Mucosa of rectum (tissue), 2 donors: Measurements from ENCODE around the gene CTSD.

ENCODE experiments used
- H3K27ac ChIP-seq, 2 donors: one replicate each; pipeline ENCODE4 v1.7.0; 2013; ENCODE audit warnings: inconsistent platforms in 2 of 2, low read depth in 2 of 2, low read length in 2 of 2
- H3K27me3 ChIP-seq, 2 donors: one replicate each; pipeline ENCODE4 v1.7.0; 2013; ENCODE audit warnings: low read length in 2 of 2; ENCODE audit not compliant: control insufficient read depth in 2 of 2, insufficient read depth in 2 of 2
- H3K36me3 ChIP-seq, 2 donors: one replicate each; pipeline ENCODE4 v1.7.0; 2013; ENCODE audit warnings: low read length in 2 of 2; ENCODE audit not compliant: control insufficient read depth in 2 of 2, insufficient read depth in 2 of 2
- H3K4me1 ChIP-seq, 2 donors: one replicate each; pipeline ENCODE4 v1.7.0; 2013; ENCODE audit warnings: low read length in 2 of 2, mild to moderate bottlenecking in 1 of 2; ENCODE audit not compliant: control insufficient read depth in 2 of 2, insufficient read depth in 2 of 2
- H3K4me3 ChIP-seq, 2 donors: one replicate each; pipeline ENCODE4 v1.7.0; 2013; ENCODE audit warnings: low read length in 2 of 2
- H3K9ac ChIP-seq, 2 donors: one replicate each; pipeline ENCODE4 v1.7.0; 2013; ENCODE audit warnings: low read length in 2 of 2, low read depth in 1 of 2, mild to moderate bottlenecking in 1 of 2
- H3K9me3 ChIP-seq, 2 donors: one replicate each; pipeline ENCODE4 v1.7.0; 2013; ENCODE audit warnings: low read length in 2 of 2; ENCODE audit not compliant: control insufficient read depth in 2 of 2
- donor health status: healthy.
- donor health status: Normal muscosa, but diverticular disease.

The CTSD gene

DNA sequence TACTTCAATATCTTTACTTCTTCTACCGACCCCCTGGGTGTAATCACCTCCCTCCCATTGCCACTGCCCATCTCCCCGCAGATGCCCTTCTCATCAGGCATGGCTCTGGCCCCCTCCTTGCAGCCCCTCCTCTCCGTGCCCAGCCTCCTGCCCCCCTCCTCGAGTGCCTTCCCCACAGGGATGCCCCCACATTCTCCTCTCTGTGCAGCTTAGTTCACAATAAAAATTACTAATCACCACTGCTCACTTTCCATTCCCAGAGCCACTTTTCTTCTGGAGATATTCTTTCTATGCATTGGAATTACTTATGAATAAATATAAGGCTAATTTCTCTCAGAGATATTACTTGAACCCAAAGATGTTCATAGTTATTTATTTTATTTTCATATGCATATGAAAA, 35.4 kb downstream of the CTSD start:
- Histone ChIP-seq H3K9ac (no peak overlapping the region), H3K4me3 (no peak overlapping the region), H3K9me3 (no peaks in the 10 kb centered on the region), H3K36me3 (no peaks in the 10 kb centered on the region), H3K27ac (no peak overlapping the region), H3K27me3 (peaks cover 6 to 37% of the 10 kb centered on the region in 2 donors), H3K4me1 (no peaks in the 10 kb centered on the region)

DNA sequence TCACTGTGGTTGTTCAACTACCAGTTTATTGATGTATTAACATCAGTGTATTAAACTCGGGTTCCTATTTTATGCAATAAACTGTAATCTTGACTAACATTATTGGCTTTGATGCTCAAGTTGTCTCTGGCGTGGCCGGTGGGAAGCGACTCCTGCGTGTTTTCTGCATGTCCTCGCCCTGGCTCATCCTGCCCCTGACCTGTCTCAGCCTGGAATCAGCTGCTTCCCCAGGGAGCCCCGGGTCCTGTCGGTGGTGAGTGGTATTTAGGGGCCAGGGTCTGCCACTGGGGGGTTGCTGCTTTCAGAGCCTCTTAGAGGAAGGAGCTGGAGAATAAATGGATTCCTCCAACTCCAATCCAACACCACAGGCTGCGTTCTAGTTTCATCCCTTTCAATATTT, 35.9 kb downstream of the CTSD start:
- Histone ChIP-seq H3K9ac (no peak overlapping the region), H3K27me3 (peaks cover 6 to 41% of the 10 kb centered on the region in 2 donors), H3K27ac (no peak overlapping the region)

DNA sequence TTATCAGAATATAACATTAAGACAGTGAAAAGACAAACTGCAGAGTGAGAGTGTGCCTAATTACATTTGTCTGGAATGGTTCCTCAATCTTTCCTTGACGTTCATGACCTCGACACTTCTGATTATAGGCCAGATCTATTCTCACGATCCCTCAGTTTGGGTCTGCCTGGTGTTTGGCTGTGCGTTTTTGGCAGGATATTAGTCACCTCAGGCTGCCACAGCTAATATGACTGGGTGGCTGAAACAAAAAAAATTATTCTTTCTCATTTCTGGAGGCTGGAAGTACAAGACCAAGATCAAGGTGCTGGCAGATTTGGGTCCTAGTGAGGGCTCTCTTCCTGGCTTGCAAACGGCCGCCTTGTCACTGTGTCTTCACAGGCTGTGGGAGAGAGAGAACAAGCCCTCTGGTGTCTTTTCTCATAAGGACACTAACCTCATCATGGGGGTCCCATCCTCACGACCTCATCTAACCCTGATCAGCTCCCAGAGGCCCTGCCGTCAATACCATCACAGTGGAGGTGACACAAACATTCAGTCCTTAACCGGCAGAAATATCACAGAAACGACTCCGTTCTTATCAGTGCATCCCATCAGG, 36.5 kb downstream of the CTSD start:
- Histone ChIP-seq H3K27me3 (peaks cover 6 to 37% of the 10 kb centered on the region in 2 donors), H3K27ac (no peak overlapping the region), H3K4me3 (no peak overlapping the region), H3K9me3 (no peaks in the 10 kb centered on the region), H3K9ac (no peak overlapping the region), H3K36me3 (no peaks in the 10 kb centered on the region), H3K4me1 (no peaks in the 10 kb centered on the region)

More for the DNA sequence above, 35.9 kb downstream of the CTSD start:
- Histone ChIP-seq H3K9me3 (no peaks in the 10 kb centered on the region), H3K4me3 (no peak overlapping the region), H3K36me3 (no peaks in the 10 kb centered on the region), H3K4me1 (no peaks in the 10 kb centered on the region)

DNA sequence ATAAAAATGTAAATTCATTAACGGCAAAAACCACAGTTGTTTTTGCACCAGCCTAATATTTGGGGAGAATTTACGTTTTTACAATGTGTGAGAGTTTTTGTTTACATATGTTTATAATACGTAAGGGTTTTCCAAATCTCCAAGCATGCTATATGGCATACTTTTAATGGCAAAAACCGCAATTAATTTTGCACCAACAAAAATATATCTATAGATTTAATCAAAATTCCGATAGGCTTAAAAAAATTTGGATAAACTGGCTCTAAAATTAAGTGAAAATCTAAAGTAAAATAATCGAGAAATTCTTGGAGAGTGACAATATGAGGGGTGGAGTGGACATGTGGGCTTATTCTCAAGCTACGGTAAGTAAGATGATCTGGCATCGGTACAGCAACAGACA, 43.9 kb downstream of the CTSD start:
- Histone ChIP-seq H3K27me3 (peaks cover 0 to 6% of the 10 kb centered on the region in 2 donors), H3K9ac (no peak overlapping the region), H3K27ac (no peak overlapping the region), H3K9me3 (no peaks in the 10 kb centered on the region), H3K4me1 (no peaks in the 10 kb centered on the region), H3K4me3 (no peak overlapping the region), H3K36me3 (no peaks in the 10 kb centered on the region)

DNA sequence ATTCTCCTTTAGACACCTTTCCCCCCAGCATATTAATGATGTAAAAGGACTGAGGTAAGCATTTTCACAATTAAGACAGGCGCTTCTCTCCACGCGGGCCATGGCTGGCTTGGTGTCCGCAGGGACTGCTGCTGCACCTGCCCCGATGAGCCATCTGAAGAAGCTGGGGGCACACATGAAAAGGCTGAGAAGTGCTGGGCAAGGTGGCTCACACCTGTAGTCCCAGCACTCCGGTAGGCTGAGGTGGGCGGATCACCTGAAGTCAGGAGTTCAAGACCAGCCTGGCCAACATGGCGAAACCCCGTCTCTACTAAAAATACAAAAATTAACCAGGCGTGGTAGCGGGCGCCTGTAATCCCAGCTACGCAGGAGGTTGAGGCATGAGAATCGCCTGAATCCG, 45.4 kb downstream of the CTSD start:
- H3K9me3 ChIP-seq = no peaks in the 10 kb centered on the region
- H3K27ac ChIP-seq = no peak overlapping the region
- H3K36me3 ChIP-seq = no peaks in the 10 kb centered on the region
- no peak overlapping the region for H3K4me3 ChIP-seq
- no peak overlapping the region for H3K9ac ChIP-seq
- no peaks in the 10 kb centered on the region for H3K4me1 ChIP-seq
- peaks cover 0 to 6% of the 10 kb centered on the region in 2 donors for H3K27me3 ChIP-seq

DNA sequence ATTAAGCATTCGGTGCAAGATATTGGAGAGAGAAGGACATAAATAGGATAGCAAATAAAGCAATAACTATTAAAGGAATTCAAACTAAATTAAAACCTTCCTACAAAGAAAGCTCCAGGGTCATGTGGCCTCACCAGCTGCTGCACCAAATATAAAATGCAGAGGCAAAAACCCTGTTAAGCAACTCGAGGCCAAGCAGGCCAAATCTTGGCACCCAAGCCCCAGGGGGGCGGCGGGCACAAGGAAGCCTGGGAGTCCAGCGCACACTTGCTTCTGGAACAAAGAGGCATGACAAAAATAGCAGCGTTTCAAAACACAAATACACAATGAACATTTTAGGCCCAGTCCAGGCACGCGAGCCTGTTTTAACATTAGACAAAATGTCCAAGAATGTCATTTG, 46.0 kb downstream of the CTSD start:
- Histone ChIP-seq H3K27me3 (peaks cover 0 to under 1% of the 10 kb centered on the region in 2 donors), H3K36me3 (no peaks in the 10 kb centered on the region), H3K9me3 (no peaks in the 10 kb centered on the region), H3K4me3 (no peak overlapping the region), H3K9ac (no peak overlapping the region), H3K4me1 (no peaks in the 10 kb centered on the region), H3K27ac (no peak overlapping the region)

DNA sequence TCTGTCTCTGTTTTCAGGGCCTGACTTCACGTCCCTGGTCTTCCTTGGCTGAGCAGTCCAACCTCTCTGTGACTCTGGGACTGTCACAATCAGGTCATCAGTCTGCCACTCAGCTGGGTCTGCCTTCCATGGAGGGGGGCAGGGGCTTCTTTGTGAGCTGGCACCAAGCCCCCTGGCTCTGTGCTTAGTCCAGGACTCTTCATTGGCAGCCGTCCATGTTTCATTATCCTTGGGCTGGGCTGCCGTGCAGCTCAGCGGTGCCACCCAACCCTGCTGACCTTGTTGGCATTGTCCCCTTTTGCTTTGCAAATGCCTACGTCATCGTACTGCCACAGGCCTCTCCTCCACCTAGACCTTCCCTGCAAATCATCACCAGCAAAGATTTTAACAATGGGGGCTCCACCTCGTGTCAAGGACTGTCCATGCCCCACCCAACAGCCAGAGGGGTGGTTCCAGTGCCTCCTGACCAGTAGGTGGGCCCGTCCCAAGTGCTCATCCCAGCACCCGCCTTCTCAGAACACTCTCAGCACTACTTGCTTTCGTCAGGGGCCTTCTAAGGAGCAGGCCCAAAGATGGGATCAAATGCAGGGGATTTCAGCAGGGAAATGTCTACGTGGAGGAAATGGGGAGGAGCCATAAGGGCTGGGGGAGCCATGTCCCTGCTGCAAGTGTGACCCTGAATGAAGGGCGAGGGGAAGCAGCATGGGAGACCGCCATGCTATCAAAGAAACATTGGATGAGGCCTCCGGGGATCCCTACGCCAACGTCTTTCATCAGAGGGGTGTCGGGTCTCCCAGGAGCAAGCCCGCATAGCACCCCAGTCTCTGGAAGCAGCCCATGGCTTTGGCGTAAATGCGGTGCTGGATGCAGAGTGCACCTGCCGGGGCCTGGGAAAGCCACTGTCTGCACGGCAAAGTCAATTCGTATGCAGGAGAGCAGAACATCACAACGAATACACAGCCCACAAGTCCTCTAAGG, 48.5 kb downstream of the CTSD start:
- H3K27ac ChIP-seq = no peak overlapping the region
- H3K9ac ChIP-seq = no peak overlapping the region

DNA sequence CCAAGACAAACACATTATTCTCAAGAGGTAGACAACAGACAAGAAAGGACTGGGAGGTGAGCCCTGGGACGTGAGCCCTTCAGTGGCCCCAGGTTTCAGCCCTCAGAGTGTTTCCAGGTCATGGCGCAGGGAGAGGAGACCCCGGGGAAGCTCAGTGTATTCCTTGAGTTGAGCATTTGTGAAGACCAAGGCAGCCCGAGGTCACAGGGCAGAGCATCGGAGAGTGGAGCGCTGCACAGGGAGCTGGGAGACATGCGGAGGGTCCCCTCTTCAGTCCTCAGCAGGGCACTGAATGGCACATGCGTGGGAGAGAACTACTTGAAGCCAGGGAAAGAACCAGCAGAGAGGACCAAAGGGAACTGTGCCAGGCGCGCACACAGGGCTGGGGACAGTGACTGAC, 55.0 kb downstream of the CTSD start:
- no peaks in the 10 kb centered on the region for H3K9me3 ChIP-seq
- H3K4me3 ChIP-seq = no peak overlapping the region
- no peaks in the 10 kb centered on the region for H3K36me3 ChIP-seq
- H3K4me1 ChIP-seq = no peaks in the 10 kb centered on the region
- no peak overlapping the region for H3K27ac ChIP-seq
- H3K27me3 ChIP-seq = peaks cover 8 to 12% of the 10 kb centered on the region in 2 donors
- no peak overlapping the region for H3K9ac ChIP-seq

More for the DNA sequence above, 48.5 kb downstream of the CTSD start:
- no peaks in the 10 kb centered on the region for H3K27me3 ChIP-seq
- H3K4me3 ChIP-seq = no peak overlapping the region
- no peaks in the 10 kb centered on the region for H3K4me1 ChIP-seq
- H3K9me3 ChIP-seq = no peaks in the 10 kb centered on the region
- no peaks in the 10 kb centered on the region for H3K36me3 ChIP-seq

DNA sequence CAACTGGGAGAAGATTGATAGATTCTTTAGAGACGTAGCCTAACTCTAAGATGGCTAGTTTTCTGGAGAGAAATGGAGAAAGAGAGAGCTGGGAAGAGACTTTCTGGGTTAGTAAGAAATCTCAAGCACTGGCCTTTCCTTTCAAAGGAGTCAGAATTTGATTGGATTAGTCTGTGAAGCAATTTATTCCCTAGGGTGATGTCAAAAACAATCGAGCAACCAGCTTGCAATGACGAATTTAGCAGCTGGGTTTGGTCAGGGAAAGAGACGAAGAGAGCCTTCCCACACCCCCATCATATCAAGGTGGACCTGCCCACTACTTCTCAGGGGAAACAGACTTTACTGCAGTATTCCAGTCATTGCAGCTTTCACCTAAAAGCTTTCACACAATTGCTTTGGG, 56.0 kb downstream of the CTSD start:
- Histone ChIP-seq H3K4me1 (no peaks in the 10 kb centered on the region), H3K4me3 (no peak overlapping the region), H3K27ac (no peak overlapping the region), H3K36me3 (no peaks in the 10 kb centered on the region), H3K9me3 (no peaks in the 10 kb centered on the region), H3K27me3 (peaks cover 8 to 15% of the 10 kb centered on the region in 2 donors), H3K9ac (no peak overlapping the region)

DNA sequence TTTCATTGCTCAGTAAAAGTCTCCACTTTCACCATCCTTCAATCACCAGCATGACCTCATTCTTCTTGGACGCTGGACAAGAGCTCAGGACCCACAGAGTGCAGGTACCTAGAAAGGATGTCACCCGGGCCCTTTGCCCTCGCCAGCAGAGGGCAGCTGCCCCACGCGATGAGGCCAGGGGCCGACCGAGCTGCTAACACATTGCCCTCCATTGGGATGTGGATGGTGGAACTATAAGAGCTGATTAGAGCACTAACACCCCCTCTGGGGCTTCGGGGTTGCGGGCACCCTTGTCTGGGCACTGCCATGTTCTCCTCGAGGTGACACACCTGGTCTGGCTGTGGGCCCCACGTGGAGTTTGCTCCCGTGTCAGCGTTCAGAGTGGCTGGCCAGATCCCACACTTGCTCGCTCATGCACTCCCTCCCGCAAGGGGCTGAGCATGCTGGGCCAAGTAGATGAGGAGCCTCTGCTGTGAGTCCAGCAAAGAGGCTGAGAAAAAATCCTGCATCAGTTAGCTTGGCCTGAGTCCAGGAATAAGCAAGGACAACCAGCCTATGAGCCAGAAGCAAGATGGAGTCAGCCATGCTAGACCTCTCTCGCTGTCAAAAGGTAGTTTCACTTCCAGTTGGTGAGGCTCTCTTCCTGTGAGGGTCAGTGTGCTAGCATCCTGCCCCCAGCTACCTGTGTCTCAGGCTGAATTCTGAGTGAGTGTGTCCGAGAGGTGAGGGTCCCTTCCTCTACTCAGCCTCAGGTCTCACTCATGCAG, 56.9 kb downstream of the CTSD start:
- no peaks in the 10 kb centered on the region for H3K36me3 ChIP-seq
- no peak overlapping the region for H3K27ac ChIP-seq
- peaks cover 8 to 15% of the 10 kb centered on the region in 2 donors for H3K27me3 ChIP-seq
- no peaks in the 10 kb centered on the region for H3K9me3 ChIP-seq
- no peak overlapping the region for H3K4me3 ChIP-seq
- no peaks in the 10 kb centered on the region for H3K4me1 ChIP-seq
- no peak overlapping the region for H3K9ac ChIP-seq
